NCI-H82 treated with DMSO at 0.1 percent for 48 hours (cell line): ENCODE measurements around the gene PRXL2A.

ENCODE experiments used
- DNase-seq: peaks from one replicate; lab custom pipeline; 2025; ENCODE audit not compliant: unreplicated experiment; lab: John Stamatoyannopoulos, UW

The PRXL2A gene

GRCh38 chr10:80444124-80444523 is 35.8 kb downstream of the PRXL2A start:
- no peak for DNase-seq

- peak; percentile 53 for DNase-seq
Measured at GRCh38 chr10:80444646-80445319, 36.4 kb downstream of the PRXL2A start.

DNA sequence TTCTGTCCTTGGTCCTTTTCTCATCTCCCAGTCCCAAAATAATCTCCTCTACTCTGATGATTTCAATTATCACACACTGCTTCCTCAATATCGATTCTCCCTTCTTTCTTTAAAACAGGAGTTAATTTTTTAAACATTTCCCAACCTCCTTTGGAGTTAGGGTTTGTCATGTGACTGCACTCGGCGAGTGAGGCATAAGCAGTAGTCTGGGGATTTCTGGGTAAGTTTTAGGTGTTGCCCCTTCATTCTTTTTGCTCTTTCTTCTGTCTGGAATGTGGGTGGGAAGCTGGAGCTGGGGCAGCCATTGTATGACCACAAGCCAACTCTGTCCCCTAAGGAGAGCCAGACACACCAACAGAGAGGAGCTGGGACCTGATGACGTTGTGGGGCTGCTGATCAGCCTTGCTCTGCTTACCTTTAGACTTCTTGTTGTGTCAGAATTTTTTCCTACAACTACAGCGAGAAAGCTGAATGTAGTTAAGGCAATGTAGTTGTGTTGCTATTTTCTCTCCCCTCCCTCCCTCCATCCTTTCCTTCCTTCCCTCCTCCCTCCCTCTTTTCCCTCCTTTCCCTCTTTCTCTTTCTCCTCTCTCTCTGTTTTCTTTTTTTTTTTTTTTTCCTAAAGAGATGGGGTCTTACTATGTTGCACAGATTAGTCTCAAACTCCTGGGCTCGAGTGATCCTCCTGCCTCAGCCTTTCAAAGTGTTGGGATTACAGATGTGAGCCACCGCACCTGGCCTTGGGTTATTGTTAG is 39.3 kb downstream of the PRXL2A start:
- DNase-seq, result no peak

- DNase-seq, result no peak
Measured at GRCh38 chr10:80448209-80448942, 40.0 kb downstream of the PRXL2A start.

DNA sequence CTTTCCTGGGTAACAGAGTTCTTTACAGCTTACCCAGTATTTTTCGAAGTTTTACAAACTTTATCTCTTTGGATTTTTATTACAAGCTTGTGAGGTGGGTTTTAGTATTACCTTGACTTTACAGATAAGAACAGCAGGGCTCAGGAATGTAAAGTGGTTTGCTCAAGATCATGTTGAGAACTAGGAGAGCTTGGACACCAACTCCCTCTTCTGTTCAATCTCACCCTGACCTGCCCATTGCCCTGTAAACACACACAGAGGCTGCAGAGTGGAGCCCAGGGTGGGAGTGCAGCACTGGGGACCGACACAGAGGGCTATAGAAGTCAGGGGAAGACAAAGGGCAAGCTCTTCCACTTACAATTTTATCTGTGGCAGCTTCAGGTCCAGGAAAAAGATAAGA is 41.2 kb downstream of the PRXL2A start:
- no peak for DNase-seq

- DNase-seq, result no peak
Measured at GRCh38 chr10:80451132-80451531, 42.8 kb downstream of the PRXL2A start.

GRCh38 chr10:80452069-80452468 is 43.7 kb downstream of the PRXL2A start:
- DNase-seq, result no peak

DNA sequence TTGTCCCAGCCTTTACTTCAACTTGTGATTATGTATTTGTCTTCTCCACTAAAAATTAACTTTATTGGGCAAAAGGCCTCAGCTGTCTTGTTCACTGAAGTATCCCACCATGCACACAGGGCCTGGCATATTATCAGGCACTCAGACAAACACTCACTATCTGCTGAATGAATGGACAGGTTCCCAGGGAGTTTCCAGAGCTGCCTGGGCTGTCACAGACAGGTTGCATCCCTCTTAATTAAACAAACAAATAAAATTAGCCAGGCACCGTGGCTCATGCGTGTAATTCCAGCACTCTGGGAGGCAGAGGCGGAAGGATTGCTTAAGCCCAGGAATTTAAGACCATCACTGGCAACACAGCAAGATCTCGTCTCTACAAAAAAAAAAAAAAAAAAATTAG is 44.3 kb downstream of the PRXL2A start:
- DNase-seq, result no peak

GRCh38 chr10:80453056-80453841 is 44.9 kb downstream of the PRXL2A start:
- peak; percentile 28 for DNase-seq

DNA sequence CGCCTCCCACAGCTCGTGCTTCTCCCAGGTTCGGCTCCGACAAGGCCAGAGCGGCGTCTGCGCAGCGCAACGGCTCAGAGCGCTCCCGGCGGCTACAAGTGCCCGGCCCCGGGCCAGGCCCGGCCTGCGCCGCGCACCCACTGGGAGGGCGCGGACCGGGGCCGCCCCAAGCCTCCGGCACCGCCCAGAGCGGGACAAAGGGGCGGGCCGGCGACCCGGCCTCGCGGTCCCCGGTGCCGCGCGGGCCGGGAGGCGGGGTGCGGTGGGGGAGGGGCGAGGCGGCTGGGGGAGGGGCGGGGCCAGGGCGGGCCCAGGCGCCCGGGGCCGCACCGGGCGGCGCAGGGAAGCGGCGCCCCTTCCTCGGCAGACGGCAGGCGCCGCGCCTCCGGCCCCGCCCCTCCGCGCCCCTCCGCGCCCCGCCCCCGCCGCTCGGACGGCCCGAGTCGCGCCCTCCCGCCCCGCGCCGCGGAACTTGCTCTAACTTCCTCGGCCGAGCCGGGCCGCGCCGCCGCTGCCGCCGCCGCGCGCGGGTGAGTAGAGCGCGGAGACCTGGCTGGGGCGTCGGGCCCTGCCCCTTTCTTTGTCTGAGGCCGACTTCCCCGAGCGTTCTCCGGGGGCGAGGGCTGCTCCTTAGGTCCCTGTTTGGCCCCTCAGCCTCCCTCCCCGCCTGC is 45.6 kb downstream of the PRXL2A start, which contains the start of gene TSPAN14:
Gene TSPAN14, plus strand, starts transcription at position 469 of the 671 bp plus-strand sequence. CDS start 34,924 bp downstream, outside the sequence.
- DNase-seq, result no peak

- no peak for DNase-seq
Measured at GRCh38 chr10:80454513-80455460, 46.4 kb downstream of the PRXL2A start.

GRCh38 chr10:80455461-80456349 is 47.4 kb downstream of the PRXL2A start:
- no peak for DNase-seq

- DNase-seq, result no peak
Measured at GRCh38 chr10:80457554-80458262, 49.4 kb downstream of the PRXL2A start.

DNA sequence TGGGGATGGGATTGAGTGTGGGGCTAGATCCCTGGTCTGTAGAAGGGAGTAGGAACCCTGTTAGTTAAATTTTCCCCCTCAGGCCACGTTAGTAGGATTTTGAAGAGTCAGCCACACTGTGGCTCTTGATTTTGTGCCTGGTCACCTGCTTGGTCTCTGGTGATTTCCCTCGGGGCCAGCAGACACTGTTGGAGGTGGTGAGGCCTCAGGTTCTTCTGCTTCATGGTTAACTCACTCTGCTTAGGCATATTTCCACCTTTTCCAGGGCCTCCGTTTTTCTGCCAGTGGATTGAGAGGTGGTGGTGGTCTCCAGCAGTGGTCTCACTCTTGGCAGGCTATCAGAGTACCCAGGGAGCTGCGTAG is 49.9 kb downstream of the PRXL2A start:
- DNase-seq, result no peak

- DNase-seq, result no peak
Measured at GRCh38 chr10:80458638-80459037, 50.3 kb downstream of the PRXL2A start.

- DNase-seq, result no peak
Measured at GRCh38 chr10:80459047-80459865, 50.9 kb downstream of the PRXL2A start.
